Natural killer cell (primary cell): Measurements from ENCODE around the gene MC5R. TPM values are rescaled to one million over a fixed set of nuclear protein-coding genes. Genes with fewer than 3 reads are reported as not detected.

Experiments used
- total RNA-seq, 4 donors: library from RNA; stranded (reverse); fragments of 120-200 nt in 1 of 4; gene quantifications; one replicate each; pipeline versions ENCODE4 v1.2.3 to v1.2.4, GENCODE V29; 2013 to 2022

The MC5R gene
- total RNA-seq, 3 donors from 2014 or later (not counting 1 experiment from before 2014, with no cell fraction given), result not detected

Other genes with a start within 250 kb of the MC5R start
- gene FAM210A, start 97.6 kb upstream of the MC5R start, total RNA-seq, result 10 to 100 TPM in 1 of 3 donors, 1 to 10 TPM in 2; 5.4 to 11.2 (median 9.2) TPM
- gene RNMT, start 97.5 kb upstream of the MC5R start, total RNA-seq, result 10 to 100 TPM; 68.9 to 77.4 (median 71.9) TPM
- gene MC2R, start 91.4 kb downstream of the MC5R start, total RNA-seq, result not detected